HFF-Myc (cell line): ENCODE measurements around the gene SQSTM1.

Source experiments
- DNase-seq: peaks from one replicate; pipeline ENCODE4 v3.0.0-alpha.2; 2011; ENCODE audit warnings: low read depth; ENCODE audit errors: extremely low read depth
- H3K4me3 ChIP-seq: replicated peaks from 2 replicates; pipeline ENCODE4 v1.5.1; 2011; ENCODE audit warnings: low read depth, mild to moderate bottlenecking, control low read depth, low read length
- TF ChIP-seq, protein P1 (sequence below): IDR thresholded peaks from 2 replicates; pipeline ENCODE4 v1.5.1; 2012; ENCODE audit warnings: mild to moderate bottlenecking, low read depth, low read length, control low read depth; ENCODE audit errors: missing control alignments

SQSTM1 gene

DNA sequence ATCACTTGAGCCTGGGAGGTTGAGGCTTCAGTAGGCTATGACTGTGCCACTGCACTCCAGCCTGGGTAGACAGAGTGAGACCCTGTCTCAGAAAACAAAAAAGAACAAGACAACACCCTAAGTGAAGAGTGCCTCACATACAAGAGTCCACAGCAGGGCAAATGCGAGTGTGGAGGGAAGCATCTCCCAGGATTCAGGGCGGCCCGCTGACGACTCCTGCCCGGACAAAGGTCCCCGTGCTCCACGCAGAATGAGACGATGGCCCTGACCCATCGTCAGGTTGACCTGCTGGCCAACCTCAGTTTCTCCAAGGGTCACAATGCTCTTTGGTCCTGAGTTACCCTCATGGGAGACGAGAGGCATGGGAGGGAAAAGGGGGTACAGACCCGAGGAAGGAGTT is 19.6 kb downstream of the SQSTM1 start:
- TF ChIP-seq, protein P1, sequence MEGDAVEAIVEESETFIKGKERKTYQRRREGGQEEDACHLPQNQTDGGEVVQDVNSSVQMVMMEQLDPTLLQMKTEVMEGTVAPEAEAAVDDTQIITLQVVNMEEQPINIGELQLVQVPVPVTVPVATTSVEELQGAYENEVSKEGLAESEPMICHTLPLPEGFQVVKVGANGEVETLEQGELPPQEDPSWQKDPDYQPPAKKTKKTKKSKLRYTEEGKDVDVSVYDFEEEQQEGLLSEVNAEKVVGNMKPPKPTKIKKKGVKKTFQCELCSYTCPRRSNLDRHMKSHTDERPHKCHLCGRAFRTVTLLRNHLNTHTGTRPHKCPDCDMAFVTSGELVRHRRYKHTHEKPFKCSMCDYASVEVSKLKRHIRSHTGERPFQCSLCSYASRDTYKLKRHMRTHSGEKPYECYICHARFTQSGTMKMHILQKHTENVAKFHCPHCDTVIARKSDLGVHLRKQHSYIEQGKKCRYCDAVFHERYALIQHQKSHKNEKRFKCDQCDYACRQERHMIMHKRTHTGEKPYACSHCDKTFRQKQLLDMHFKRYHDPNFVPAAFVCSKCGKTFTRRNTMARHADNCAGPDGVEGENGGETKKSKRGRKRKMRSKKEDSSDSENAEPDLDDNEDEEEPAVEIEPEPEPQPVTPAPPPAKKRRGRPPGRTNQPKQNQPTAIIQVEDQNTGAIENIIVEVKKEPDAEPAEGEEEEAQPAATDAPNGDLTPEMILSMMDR: no peak
- DNase-seq: no peak
- no peak overlapping the region for H3K4me3 ChIP-seq

DNA sequence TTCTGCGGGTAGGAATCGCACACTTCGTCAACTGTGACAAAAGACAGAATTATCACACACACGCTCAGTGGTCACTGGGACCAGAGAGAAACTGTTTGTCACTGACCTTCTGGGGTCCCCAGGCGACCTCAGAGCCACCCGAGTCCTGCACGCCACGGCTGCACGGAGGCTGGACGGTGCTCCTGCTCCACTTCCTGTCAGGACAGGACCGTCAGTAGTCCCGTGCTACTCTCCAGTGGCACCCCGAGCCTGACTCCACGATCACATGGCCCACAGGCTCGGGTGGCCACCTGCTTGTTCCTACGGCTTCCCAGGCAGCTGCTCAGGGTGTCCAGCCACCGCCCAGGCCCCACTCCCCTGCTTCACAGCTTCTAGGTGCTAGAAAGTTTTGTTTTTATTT is 20.1 kb downstream of the SQSTM1 start:
- DNase-seq: no peak
- TF ChIP-seq, protein P1: no peak
- no peak overlapping the region for H3K4me3 ChIP-seq

DNA sequence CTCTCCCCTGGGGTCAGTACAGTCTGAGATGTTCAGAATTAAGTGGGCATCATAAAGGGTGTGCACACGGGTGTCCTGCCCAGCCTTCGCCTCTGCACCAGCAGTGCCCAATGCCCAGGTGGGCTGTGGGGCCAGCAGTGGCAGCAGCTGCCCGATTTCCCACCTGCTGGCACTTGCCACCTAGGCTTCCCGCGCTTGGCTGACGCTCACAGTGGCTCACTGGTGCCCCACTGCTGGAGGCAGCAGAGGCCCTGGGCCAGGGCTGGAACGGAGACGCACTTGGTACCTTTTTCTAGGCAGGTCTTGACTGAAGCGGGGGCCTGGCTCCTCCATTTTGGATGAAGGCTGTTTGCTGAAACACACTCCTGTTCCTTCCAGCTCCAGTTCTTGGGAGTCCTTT is 20.9 kb downstream of the SQSTM1 start:
- no peak for DNase-seq
- TF ChIP-seq, protein P1: no peak
- H3K4me3 ChIP-seq: no peak overlapping the region

DNA sequence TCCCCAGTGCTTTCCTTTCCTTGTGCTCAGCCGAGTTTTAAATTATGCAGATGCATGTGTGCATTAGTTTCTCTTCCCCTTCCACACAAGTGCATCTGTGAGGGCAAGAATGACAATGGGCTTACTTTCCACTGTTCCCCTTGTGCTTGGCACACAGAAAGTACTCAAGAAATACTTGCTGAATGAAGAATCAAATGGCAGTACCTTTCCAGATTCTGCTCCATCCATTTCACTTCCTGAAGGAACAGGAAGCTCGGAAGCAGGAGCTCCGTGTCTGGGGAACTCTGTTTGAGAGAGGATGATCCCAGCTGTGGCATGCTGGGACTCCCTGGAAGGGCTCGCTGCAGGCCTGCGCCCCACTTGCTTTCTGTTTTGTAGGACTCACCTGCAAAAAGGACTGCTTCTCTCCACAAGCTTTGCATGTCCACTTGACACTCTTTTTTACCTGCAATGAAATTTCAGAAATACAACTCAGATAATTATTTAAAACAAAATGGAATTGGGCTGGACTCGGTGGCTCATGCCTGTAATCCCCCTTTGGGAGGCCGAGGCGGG is 32.4 kb downstream of the SQSTM1 start:
- H3K4me3 ChIP-seq: no peak overlapping the region
- DNase-seq: no peak
- TF ChIP-seq, protein P1: no peak

GRCh38 chr5:179854356-179854755 is 33.7 kb downstream of the SQSTM1 start:
- TF ChIP-seq, protein P1: no peak
- DNase-seq: no peak
- H3K4me3 ChIP-seq: no peak overlapping the region

DNA sequence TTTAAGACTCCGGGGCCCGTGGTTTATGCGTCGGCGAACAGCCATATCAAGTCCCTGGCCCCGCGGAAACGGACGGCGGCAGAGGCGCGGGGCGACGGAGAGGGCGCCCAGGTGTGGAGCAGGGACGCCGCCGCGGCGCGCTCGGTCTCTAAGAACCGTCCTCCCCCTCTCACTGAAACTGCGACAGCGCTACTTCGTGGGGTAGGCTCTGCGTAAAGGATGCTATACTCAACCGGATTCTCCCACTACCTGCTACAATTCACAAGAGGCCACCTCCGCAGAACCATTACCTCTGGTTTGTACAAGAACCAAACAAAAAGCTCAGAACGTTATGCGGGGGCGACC is 37.5 kb downstream of the SQSTM1 start:
- peak overlapping the region; percentile 81 for H3K4me3 ChIP-seq
- no peak for DNase-seq
- TF ChIP-seq, protein P1: no peak
